ENCODE measurements around the gene DDT.
A peak's percentile ranks its signal among the peaks of the same experiment; 100 is the strongest.
"Not testable (repeated sequence)": the region's sequence is repeated elsewhere in the genome, so short reads cannot be mapped to it uniquely, and the experiment has no call there.

Gene DDT

DNA sequence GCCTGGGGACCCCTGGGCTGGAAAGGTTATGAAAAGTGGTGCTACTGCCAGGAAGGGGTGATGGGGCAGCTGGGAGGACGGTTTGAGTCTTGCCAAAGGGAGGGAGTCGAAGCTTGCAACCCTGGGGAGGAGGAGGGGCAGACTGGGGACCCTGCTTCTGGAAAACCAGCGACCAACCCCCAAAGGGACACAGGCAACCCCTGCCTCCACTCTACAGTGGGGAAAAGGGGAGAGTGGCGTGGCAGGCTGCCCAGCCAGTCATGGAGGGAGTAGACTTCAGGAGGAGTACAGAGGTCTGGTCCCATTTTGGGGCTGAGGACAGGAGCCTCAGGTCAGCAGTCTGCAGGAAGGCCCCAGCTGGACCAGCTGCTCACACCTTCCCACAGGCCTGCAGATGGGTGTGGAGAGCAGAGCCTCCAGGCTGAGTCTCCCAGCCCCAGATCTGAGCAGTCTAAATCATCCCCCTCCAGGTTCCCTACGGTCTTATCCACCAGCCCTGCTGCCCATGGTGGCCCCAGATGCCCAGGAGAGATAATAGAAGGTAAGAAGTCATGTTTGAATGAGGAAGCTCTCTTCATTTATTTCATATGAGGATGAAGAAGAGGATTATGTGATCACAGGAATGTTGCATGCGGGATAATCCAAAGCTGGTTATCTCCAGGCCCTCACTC lies 3.3 kb downstream of the DDT start:
- no peak for TF ChIP-seq POLR2A (IDR thresholded peaks at IDR 0.05; ENCODE audit: low read length)
- TF ChIP-seq GATA1 (IDR thresholded peaks at IDR 0.05; ENCODE audit: low read depth, low read length): no peak
- DNase-seq: peak; percentile 63 to 89

DNA sequence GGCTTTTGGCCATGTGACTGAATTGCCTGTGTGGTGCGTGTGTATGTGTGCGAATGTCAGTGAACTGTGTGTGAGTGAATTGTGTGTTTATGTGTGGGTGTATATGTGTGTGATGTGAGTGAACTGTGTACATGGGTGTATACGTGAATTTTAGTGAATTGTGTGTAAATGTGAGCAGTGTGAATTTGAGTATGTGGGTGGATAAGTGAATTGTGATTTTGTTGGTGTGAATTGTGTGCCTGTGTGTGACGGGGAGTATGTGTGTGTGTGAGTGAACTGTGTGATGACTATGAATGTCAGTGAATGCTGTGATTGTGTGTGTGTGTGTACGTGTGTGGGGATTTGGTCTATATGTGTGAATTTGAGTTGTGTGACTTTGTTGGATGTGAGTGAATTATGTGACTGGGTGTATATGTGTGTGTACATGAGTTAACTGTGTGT lies 4.0 kb downstream of the DDT start:
- TF ChIP-seq POLR2A (IDR thresholded peaks at IDR 0.05; ENCODE audit: low read length) (no peak), GATA1 (IDR thresholded peaks at IDR 0.05; ENCODE audit: low read depth, low read length) (no peak)
- DNase-seq: no peak

DNA sequence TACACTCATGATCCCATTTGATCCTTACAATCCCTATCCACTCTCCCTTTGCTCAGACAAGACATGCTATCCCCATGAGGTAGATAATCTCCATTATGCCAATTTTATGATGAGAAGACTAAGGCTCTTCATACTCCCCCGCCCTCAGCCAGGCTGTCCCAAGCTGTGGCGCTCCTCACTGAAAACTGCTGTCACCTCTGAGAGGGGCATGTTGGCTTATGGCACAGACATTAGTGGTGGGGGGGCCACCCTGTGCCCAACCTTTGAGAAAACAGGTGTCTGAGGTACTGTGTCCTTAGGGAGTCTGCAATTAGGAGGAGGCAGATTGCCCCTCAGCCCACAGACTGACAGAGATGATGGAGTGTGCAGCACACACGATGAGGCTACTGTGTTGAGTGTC lies 5.2 kb downstream of the DDT start:
- no peak for DNase-seq
- TF ChIP-seq GATA1 (IDR thresholded peaks at IDR 0.05; ENCODE audit: low read depth, low read length) (no peak), POLR2A (IDR thresholded peaks at IDR 0.05; ENCODE audit: low read length) (no peak)

DNA sequence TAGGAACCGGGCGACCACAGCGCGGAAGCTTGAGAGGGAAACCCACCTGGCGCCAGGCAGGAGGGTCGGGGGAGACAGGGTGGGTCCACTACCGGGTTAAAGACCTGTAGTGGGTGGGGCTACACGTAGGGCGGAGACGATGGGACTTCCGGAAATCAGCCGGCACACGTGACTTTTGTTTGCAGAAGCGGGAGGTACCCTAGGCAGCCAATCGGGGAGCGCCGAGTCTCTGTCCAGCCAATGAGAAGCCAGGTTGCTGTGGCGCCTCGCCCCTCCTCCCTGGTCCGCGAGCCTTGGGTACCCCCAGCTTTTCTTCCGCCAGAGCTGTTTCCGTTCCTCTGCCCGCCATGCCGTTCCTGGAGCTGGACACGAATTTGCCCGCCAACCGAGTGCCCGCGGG lies 7.7 kb downstream of the DDT start, which contains the start of gene DDTL:
TSS of gene DDTL (plus strand) at position 321 of the 400 bp plus-strand sequence. CDS start at position 348, 27 bp downstream.
- DNase-seq: not testable (repeated sequence)

DNA sequence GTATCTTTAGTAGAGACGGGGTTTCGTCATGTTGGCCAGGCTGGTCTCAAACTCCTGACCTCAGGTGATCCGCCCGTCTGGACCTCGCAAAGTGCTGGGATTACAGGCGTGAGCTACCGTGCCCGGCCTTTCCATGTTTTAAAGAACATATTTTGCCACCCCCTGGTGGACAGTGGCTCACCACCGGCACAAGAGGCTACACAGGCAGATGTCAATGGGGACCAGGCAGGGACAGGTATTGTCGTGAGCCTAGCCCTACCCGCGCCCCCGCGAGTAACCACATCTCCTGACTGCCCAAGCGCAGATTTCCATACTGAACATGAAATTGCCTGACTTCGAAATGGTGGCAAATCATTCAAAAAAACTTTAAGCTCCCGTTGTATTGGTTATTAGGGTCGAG lies 8.1 kb downstream of the DDT start:
- DNase-seq: not testable (repeated sequence)

DNA sequence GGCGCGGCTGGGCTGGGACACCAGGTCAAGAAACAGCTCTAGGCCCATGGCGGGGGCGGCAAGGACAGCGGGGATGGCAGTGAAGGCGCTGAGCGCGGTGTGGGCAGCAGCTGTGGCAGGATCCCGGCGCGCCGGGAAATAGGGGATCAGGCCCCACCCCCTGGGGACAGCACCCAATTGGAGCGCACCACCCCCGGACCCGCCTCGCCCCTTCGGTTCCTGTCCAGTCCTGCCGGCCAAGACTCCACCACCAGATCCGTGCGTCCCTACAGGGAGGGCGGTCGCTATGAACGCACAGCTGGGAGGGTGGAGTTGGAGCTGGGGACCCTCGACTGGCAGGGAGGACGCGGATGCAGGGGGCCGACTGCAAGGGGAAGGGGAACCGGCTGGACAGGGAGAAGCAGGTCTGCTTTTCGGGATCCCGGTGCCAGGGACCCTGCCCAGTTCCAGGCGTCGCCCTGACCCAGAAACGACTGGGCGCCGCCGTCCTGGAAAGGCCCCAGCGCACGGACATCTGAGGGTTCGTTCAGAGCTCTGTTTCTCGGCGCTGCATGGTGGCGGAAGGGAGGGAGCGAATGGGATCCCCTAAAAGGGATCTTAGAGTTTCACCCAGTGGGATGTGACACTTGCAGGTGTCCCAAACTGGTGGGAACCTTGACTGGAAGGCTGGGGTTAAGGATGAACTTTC lies 13.0 kb downstream of the DDT start, which contains the start of gene GSTT2B:
TSS of gene GSTT2B (minus strand) at position 112 of the 688 bp plus-strand sequence. CDS start at position 48, 64 bp downstream.
- DNase-seq: not testable (repeated sequence)

DNA sequence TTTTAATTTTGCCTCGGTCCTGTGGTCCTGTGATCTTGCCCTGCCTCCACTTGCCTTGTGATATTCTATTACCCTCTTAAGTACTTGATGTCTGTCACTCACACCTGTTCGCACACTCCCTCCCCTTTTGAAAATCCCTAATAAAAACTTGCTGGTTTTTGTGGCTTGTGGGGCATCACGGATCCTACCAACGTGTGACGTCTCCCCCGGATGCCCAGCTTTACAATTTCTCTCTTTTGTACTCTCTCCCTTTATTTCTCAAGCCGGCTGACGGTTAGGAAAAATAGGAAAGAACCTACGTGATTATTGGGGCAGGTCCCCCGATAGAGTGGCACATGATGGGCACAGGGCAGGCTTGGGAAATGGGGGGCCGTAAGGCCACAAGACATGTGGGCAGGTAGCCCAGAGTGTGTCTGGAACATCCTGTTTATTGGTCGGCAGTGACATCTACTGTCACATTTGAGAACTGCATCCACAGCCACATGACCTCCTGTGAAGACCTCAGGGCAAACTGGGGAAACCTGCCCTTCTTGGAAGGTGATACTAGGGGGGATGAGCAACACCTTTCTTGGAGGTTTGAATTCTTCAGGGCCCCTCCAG lies 17.8 kb downstream of the DDT start:
- DNase-seq: peak; percentile 69 to 87

DNA sequence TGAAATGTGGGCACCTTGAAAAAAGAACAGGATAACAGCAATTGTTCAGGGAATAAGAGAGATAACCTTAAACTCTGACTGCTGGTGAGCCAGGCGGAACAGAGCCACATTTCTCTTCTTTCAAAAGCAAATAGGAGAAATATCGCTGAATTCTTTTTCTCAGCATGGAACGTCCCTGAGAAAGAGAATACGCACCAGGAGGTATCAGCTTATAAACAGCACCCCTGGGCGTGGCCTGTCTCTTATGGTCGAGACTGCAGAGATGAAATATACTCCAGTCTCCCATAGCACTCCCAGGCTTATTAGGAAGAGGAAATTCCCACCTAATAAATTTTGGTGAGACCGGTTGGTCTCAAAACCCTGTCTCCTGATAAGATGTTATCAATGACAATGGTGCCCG lies 18.4 kb downstream of the DDT start:
- not testable (repeated sequence) for DNase-seq

DNA sequence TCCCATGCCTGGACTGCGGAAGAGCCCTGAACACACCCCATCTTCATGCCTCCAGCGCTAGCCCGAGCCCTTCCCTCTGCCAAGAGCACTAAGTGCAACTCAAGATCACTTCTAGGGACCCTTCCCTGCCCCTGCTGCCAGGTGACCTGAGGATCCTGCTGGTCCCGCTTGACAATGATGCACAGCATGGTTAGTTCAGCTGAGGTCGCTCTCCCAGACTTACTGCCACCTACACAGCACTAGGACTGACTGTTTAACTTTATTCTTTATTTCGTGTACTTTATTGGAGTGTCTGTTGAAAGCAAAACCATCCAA lies 19.3 kb downstream of the DDT start:
- not testable (repeated sequence) for DNase-seq

DNA sequence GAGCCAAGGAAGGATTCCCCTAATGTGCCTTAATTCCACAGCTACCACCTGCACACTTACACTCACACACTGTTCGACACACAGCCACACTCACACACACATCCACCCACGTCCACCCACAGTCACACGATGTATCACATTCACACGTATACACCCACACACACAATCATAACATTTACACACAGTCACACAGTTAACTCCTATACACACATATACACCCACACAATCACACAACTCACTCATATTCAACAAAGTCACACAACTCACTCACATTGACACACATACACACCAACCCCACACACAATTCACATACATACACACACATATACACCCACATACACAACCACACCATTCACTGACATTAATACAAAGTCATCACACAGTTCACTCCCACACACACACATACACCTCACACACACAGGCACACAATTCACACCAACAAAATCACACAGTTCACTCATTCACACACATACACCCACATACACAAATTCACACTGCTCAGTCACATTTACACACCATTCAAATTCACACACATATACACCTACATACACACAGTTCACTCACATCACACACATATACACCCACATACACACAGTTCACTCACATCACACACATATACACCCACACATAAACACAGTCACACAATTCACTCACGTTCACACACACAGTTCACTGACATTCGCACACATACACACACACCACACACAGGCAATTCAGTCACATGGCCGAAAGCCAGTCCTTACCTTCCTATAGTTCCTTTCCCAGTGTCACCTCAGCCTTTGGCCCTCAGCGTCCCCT lies 19.8 kb downstream of the DDT start:
- not testable (repeated sequence) for DNase-seq

DNA sequence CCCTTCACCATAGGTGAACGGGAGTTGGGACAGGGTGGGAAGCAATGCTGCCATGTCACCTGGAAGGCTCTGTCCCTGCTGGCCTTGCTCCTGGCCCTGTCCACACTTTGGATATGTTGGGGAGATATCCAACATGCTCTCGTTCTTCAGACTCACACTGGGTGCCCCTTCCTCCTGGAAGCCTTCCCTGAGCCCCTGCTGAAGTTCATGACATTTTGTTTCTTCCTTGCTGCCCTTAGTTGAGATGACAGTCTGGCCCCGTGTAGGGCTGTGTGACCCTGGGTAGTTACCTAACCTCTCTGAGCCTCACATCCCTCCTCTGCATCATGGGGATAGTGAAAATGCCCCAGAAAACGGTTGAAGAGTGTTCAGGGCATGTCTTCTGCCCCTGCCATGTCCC lies 20.8 kb downstream of the DDT start:
- not testable (repeated sequence) for DNase-seq

DNA sequence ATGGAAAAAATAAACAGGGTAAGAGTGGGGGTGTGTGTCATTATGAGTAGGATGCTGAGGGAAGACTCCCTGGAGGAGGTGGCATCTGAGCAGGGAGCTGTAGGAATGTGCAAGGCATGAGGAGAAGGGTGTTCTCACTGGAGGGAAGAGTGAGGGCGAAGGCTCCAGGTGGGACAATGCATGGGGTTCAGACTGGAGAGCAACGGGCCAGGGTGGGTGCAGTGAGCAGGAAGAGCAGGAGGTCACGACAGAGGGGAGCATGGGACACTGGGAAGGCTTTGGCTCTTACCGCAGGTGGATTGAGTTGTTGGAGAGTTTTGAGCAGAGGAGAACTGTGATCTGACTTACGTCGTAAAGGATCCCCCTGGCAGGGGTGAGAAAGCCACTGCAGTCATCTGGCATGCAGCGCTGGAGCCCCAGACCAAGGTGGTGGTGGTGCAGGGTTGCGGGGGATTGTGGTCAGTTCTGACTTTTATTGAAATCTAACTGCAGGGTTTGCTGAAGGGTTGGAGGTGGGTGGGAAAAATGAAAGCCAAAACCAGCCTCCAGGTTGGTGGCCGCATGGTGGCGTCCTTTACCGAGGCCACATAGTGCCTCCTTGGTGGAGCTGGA lies 21.3 kb downstream of the DDT start:
- DNase-seq: not testable (repeated sequence)

DNA sequence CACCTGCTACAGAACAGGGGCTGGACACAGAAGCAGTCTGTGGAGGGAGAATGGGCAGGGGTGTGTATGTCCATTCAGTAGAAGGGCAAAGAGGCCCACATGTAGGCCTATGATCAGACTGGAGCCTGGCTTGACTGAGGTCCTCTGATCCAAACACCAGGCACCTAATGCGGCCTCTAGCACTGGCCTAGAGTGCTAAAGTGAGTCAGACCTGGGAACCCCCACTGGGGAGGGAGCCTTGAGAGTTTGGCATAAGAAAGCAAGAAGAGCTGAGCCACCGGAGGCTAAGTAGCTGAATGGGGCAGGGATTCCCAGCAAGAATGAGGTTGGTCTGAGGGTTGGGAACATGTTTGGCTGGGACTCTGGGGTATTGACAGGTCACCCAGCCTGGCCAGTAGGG lies 22.9 kb downstream of the DDT start:
- DNase-seq: not testable (repeated sequence)

DNA sequence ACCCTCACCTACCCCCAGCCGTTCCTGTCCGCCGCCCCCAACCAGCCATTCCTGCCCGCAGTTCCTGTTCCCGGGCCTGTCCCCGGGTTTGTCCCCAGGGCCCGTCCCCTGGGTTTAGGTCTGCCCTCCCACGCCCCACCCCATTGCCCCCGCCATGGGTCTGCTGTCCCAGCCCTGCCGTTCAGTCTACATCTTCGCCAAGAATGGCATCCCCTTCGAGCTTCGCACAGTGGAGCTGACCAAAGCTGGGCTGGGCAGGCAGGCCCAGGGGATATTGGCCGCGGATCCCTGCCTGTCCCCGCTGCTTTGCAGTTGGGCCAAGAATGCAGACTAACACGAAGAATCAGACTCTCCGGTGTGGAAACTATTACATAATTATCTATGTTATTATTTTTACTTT lies 24.5 kb downstream of the DDT start:
- DNase-seq: not testable (repeated sequence)

DNA sequence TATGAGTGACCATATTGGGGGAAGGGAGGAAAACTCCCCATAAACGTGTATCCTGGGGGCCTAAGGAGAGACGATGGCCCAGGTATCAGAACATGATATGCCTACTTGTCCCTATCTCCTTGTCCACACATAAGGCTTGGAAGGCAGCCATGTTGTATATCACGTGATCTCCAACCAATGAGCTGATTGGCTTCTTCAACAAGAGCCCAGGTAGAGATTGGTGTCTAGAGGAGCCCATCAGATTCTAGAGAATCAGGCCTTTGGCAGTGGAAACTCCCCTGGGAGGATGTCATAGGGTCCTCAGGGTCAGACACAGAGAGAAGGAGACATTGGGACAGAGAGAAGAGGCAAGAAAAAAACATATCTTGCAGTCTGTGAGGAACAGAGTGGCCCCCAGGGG lies 26.9 kb downstream of the DDT start:
- peak in 1 of 2 experiments; percentile 73 for DNase-seq

DNA sequence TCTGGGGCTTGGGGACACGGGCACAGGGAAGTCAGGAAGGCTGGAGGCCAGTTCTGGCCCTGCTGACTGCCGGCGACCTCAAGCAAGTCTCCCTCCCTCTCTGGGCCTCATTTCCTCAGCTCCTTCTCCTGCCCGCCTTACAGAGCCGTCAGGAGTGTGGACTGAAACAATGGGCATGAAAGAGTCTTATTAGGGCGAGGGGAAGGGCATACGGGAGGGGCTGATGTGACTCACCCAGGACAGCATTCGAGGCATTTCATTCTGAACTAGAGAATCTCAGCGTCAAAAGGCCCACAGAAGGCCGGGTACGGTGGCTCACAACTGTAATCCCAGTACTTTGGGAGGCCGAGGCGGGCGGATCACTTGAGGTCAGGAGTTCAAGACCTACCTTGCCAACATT lies 34.1 kb downstream of the DDT start:
- DNase-seq: not testable (repeated sequence)
